K562 (cell line): ENCODE measurements around the gene MARVELD1. TPM values are rescaled to one million over a fixed set of nuclear protein-coding genes. Genes with fewer than 3 reads are reported as not detected.

ENCODE experiments used
- ATAC-seq: fragments of 200-7000 bp; cut with Tn5 transposase; 3 replicates; pipeline ENCODE4 v1.9.1; 2020; ENCODE audit warnings: moderate library complexity
- BruUV-seq: library from RNA; stranded (reverse); fragments of 400-500 nt; replicated peaks from 2 replicates; lab custom pipeline; 2021; lab: Mats Ljungman, UMichigan
- CTCF ChIA-PET: fragments of 300-600 bp; formaldehyde crosslinking; extraction: SDS; loops from one replicate; lab custom pipeline; 2021; ENCODE audit warnings: low intra/inter-chr PET ratio; lab: Yijun Ruan, JAX
- POLR2A ChIA-PET: fragments of 300-600, 350-650 bp; sonication (Branson Sonifier 250); formaldehyde crosslinking; extraction: SDS; loops from one replicate; lab custom pipeline; 2021; ENCODE audit warnings: antibody characterized with exemption, inconsistent platforms; lab: Yijun Ruan, JAX
- DNase-seq, 4 experiments: peaks; one replicate each; pipeline versions ENCODE4 v3.0.0 to v3.0.0-alpha.2; 2011 to 2018; ENCODE audit warnings: low spot score in 3 of 4, mixed read lengths in 3 of 4; ENCODE audit errors: extremely low read depth in 1 of 4
- FAIRE-seq: peaks from 2 replicates; lab custom pipeline; 2011; peaks lifted over from hg19 to GRCh38; lab: Jason Lieb, UNC
- H2AFZ ChIP-seq: 2 replicates; pipeline ENCODE4 v1.6.0; 2011; ENCODE audit warnings: low read depth, low read length, control low read depth, inconsistent platforms
- H3K27ac ChIP-seq: fragments of 200-600 bp; 3 replicates; pipeline ENCODE4 v1.8.0; 2011; ENCODE audit warnings: low read depth, mild to moderate bottlenecking, control low read depth, inconsistent platforms, low read length, moderate library complexity, mixed read lengths; ENCODE audit errors: extremely low read depth
- H3K27me3 ChIP-seq, 2 experiments: fragments of 300-600 bp in 1 of 2; 2 replicates in 1 of 2; 3 replicates in 1 of 2; pipeline versions ENCODE4 v1.6.0 to v1.8.0; 2011; ENCODE audit warnings: inconsistent platforms in 2 of 2, low read length in 2 of 2, mild to moderate bottlenecking in 1 of 2, mixed read lengths in 1 of 2, moderate library complexity in 1 of 2; ENCODE audit not compliant: control insufficient read depth in 2 of 2, insufficient read depth in 2 of 2
- H3K36me3 ChIP-seq: fragments of 300-600 bp; 3 replicates; pipeline ENCODE4 v1.8.0; 2011; ENCODE audit warnings: mild to moderate bottlenecking, low read length, inconsistent platforms; ENCODE audit not compliant: control insufficient read depth, insufficient read depth
- H3K4me1 ChIP-seq, 2 experiments: fragments of 200-600 bp in 1 of 2; replicated peaks in 1 of 2; 2 replicates in 1 of 2; 3 replicates in 1 of 2; pipeline versions ENCODE4 v1.5.1 to v1.8.0; 2011; ENCODE audit warnings: inconsistent platforms in 2 of 2, low read length in 2 of 2, mild to moderate bottlenecking in 1 of 2, mixed read lengths in 1 of 2, moderate library complexity in 1 of 2; ENCODE audit not compliant: control insufficient read depth in 2 of 2, insufficient read depth in 2 of 2
- H3K4me2 ChIP-seq: 2 replicates; pipeline ENCODE4 v1.6.1; 2011; ENCODE audit warnings: low read length, control low read depth, inconsistent platforms, mixed read lengths; ENCODE audit not compliant: insufficient read depth
- H3K4me3 ChIP-seq: fragments of 200-600 bp; sonication (generic), shearing (Covaris generic); 2 replicates; pipeline ENCODE4 v1.5.1; 2016; ENCODE audit warnings: control low read depth, inconsistent platforms
- H3K79me2 ChIP-seq: fragments of 200-600 bp; 3 replicates; pipeline ENCODE4 v1.8.0; 2011; ENCODE audit warnings: low read length, inconsistent platforms; ENCODE audit not compliant: control insufficient read depth, insufficient read depth
- H3K9ac ChIP-seq, 2 experiments: 2 replicates each; pipeline versions ENCODE4 v1.6.0 to v1.6.1; 2011; ENCODE audit warnings: low read depth in 2 of 2, low read length in 2 of 2, control low read depth in 1 of 2, inconsistent platforms in 1 of 2, mild to moderate bottlenecking in 1 of 2, mixed read lengths in 1 of 2; ENCODE audit not compliant: insufficient read depth in 1 of 2
- H3K9me1 ChIP-seq: one replicate; pipeline ENCODE4 v1.6.0; 2011; ENCODE audit warnings: inconsistent platforms, mild to moderate bottlenecking, low read length, moderate library complexity; ENCODE audit not compliant: control insufficient read depth, insufficient read depth
- H3K9me3 ChIP-seq: replicated peaks from 2 replicates; pipeline ENCODE4 v1.5.1; 2011; ENCODE audit warnings: low read depth, low read length, inconsistent platforms; ENCODE audit not compliant: control insufficient read depth, insufficient read depth
- H4K20me1 ChIP-seq: replicated peaks from 2 replicates; pipeline ENCODE4 v1.6.1; 2011; ENCODE audit warnings: low read length, inconsistent platforms, mixed read lengths; ENCODE audit not compliant: control insufficient read depth, insufficient read depth
- C11orf30 ChIP-seq: fragments of 450-650 bp; IDR thresholded peaks from 2 replicates; pipeline ENCODE4 v1.6.1; 2016; ENCODE audit warnings: low read depth, mild to moderate bottlenecking
- EP300 ChIP-seq: IDR thresholded peaks from 2 replicates; pipeline ENCODE4 v1.6.1; 2012; ENCODE audit warnings: low read length, improper control_type of control experiment
- ETS1 ChIP-seq: conservative IDR thresholded peaks from 2 replicates; pipeline ENCODE4 v1.6.1; 2011; ENCODE audit warnings: low read depth, mild to moderate bottlenecking, low read length; ENCODE audit not compliant: control insufficient read depth
- FOSL1 ChIP-seq: fragments of 200-800 bp; sonication (Bioruptor generic); conservative IDR thresholded peaks from 2 replicates; pipeline ENCODE4 v1.6.1; 2016; ENCODE audit warnings: missing genetic modification characterization, missing compliant biosample characterization
- KDM1A ChIP-seq, 2 experiments: fragments of 450-650 bp; IDR thresholded peaks; 2 replicates each; pipeline ENCODE4 v1.6.1; 2016; ENCODE audit warnings: mild to moderate bottlenecking in 2 of 2
- MEF2A ChIP-seq: IDR thresholded peaks from 2 replicates; pipeline ENCODE4 v1.6.1; 2011; ENCODE audit warnings: low read depth, mild to moderate bottlenecking, low read length, moderate library complexity; ENCODE audit not compliant: control insufficient read depth
- NFIX ChIP-seq: fragments of 250-450 bp; sonication (Bioruptor Pico); IDR thresholded peaks from 2 replicates; pipeline ENCODE4 v1.4.0; 2020; ENCODE audit warnings: low read depth, mild to moderate bottlenecking, moderate library complexity
- NR2C2 ChIP-seq, 2 experiments: fragments of 200-800 bp in 1 of 2; sonication (Bioruptor generic) in 1 of 2; sonication (generic) in 1 of 2; formaldehyde crosslinking in 1 of 2; IDR thresholded peaks; 2 replicates each; pipeline versions ENCODE4 v1.6.1 to v1.8.0; 2016 to 2022; ENCODE audit warnings: mild to moderate bottlenecking in 1 of 2, missing compliant biosample characterization in 1 of 2, missing genetic modification characterization in 1 of 2, missing genetic modification reagents in 1 of 2
- RAD51 ChIP-seq: fragments of 450-650 bp; IDR thresholded peaks from 2 replicates; pipeline ENCODE4 v1.7.1; 2016; ENCODE audit warnings: low read depth, mild to moderate bottlenecking, borderline replicate concordance
- RCOR1 ChIP-seq, 2 experiments: IDR thresholded peaks; 2 replicates each; pipeline ENCODE4 v1.6.1; 2012; ENCODE audit warnings: low read depth in 2 of 2, low read length in 2 of 2, borderline replicate concordance in 1 of 2, improper control_type of control experiment in 1 of 2
- SIX5 ChIP-seq, 2 experiments: IDR thresholded peaks; 2 replicates each; pipeline ENCODE4 v1.6.1; 2011; ENCODE audit warnings: low read length in 2 of 2, borderline replicate concordance in 1 of 2, low read depth in 1 of 2, mild to moderate bottlenecking in 1 of 2, moderate library complexity in 1 of 2; ENCODE audit not compliant: insufficient read depth in 1 of 2
- SMC3 ChIP-seq: conservative IDR thresholded peaks from 2 replicates; pipeline ENCODE4 v1.6.1; 2011; ENCODE audit warnings: low read depth, low read length, improper control_type of control experiment; ENCODE audit not compliant: insufficient read depth
- SP1 ChIP-seq: sonication (generic); formaldehyde crosslinking; IDR thresholded peaks from 2 replicates; pipeline ENCODE4 v1.8.1; 2022; ENCODE audit warnings: mild to moderate bottlenecking, missing genetic modification reagents
- TCF3 ChIP-seq: sonication (generic); formaldehyde crosslinking; IDR thresholded peaks from 2 replicates; pipeline ENCODE4 v1.4.0; 2020; ENCODE audit warnings: mild to moderate bottlenecking, missing genetic modification reagents
- ZNF165 ChIP-seq: fragments of 250-450 bp; sonication (Bioruptor Pico); IDR thresholded peaks from 2 replicates; pipeline ENCODE4 v1.4.0; 2020; ENCODE audit warnings: borderline replicate concordance
- ZNF263 ChIP-seq: sonication (generic); formaldehyde crosslinking; IDR thresholded peaks from 2 replicates; pipeline ENCODE4 v1.8.0; 2022; ENCODE audit warnings: mild to moderate bottlenecking, missing genetic modification reagents, borderline replicate concordance
- ZNF507 ChIP-seq: conservative IDR thresholded peaks from 2 replicates; pipeline ENCODE4 v1.6.1; 2017; ENCODE audit warnings: missing genetic modification characterization, missing compliant biosample characterization
- ZNF561 ChIP-seq: fragments of 450-650 bp; formaldehyde crosslinking; conservative IDR thresholded peaks from 2 replicates; pipeline ENCODE4 v1.4.0; 2020; ENCODE audit warnings: mild to moderate bottlenecking, moderate library complexity
- WGBS: fragments of 100-300 bp; shearing (Covaris generic); methylation state at CpG from one replicate; pipeline ENCODE4 v1.1.6; 2016; ENCODE audit warnings: low coverage, mixed read lengths; ENCODE audit not compliant: insufficient coverage; ENCODE audit errors: missing lambda C conversion rate; 5-methylcytosine and 5-hydroxymethylcytosine counted together
- in situ Hi-C: fragments of 300-500 bp; cut with MboI; formaldehyde crosslinking; loops from 4 replicates; pipeline ENCODE4 v1.15.0; 2018; ENCODE audit warnings: inconsistent platforms, mixed read lengths
- intact Hi-C: fragments of 100-400 bp; cut with micrococcal nuclease; formaldehyde crosslinking; loops from 2 replicates; pipeline ENCODE4 v1.14.2; 2022
- polyA plus RNA-seq, 8 experiments: library from polyadenylated mRNA; depleted of rRNA in 4 of 8; stranded (reverse) in 5 of 8; unstranded in 3 of 8; fragments of >200 nt; fragmentation: Nextera tagmentation in 2 of 8; fragmentation: Illumina TruSeq in 1 of 8; extraction: Ambion mirVana in 2 of 8; extraction: Trizol in 1 of 8; gene quantifications; 2 replicates each; pipeline versions ENCODE4 v1.2.1 to v1.2.3, GENCODE V29; 2011 to 2014; ENCODE audit warnings: inconsistent platforms in 1 of 8, missing spikeins in 1 of 8
- total RNA-seq, 7 experiments: library from RNA; depleted of rRNA in 6 of 7; stranded (reverse); fragments of >200 nt in 6 of 7; fragmentation: Illumina TruSeq in 2 of 7; extraction: Trizol in 2 of 7; gene quantifications; 2 replicates each; pipeline versions ENCODE4 v1.2.1 to v1.2.3, GENCODE V29; 2011 to 2021; ENCODE audit warnings: low replicate concordance in 1 of 7
- TF ChIP-seq, protein P1 (sequence below): fragments of 450-650 bp; IDR thresholded peaks from 2 replicates; pipeline ENCODE4 v1.6.1; 2017; ENCODE audit warnings: mild to moderate bottlenecking, moderate library complexity

The MARVELD1 gene
- total and polyA plus RNA-seq, 9 of the 15 experiments (the other 6 are each of a cell fraction or from before 2014, with no cell fraction given), result 2.7 to 12.5 (median 5.3) TPM

- H3K27ac ChIP-seq, result peak overlapping the region; percentile 72
- H3K4me1 ChIP-seq, result peaks cover 22 to 34% of the 10 kb centered on the region in 2 experiments
- no peak overlapping the region for H2AFZ ChIP-seq
- peaks cover 53% of the 10 kb centered on the region for H3K79me2 ChIP-seq
- DNase-seq, result peak in 3 of 4 experiments; percentile 35 to 65 (median 36)
- no peaks in the 10 kb centered on the region for H3K9me1 ChIP-seq
- H3K9me3 ChIP-seq, result no peaks in the 10 kb centered on the region
- in situ Hi-C loops (no loop called here), intact Hi-C loops (no loop called here)
- 9% methylated on average over 8 of the region's 10 CpGs for WGBS
- H3K4me2 ChIP-seq, result peak overlapping the region; percentile 76
- CTCF ChIA-PET, result no interaction called here
- FAIRE-seq, result peak; percentile 72
- POLR2A ChIA-PET, result interaction anchor here (0.6 to 2.5 kb wide), 12 partner anchors 8 to 696 kb away, joined by 3 to 8 read pairs (median 3); partner anchors contain the start of genes AVPI1 and MARVELD1
- H3K9ac ChIP-seq, result peak overlapping the region; percentile 50 to 51; a peak in 3 of 4 replicates
- peak; percentile 71 for ATAC-seq
- peaks cover 74% of the 10 kb centered on the region for H3K36me3 ChIP-seq
- H3K4me3 ChIP-seq, result no peak overlapping the region
- no peaks in the 10 kb centered on the region; the same call in 1 of the 2 replicates for H4K20me1 ChIP-seq
- no peaks in the 10 kb centered on the region for H3K27me3 ChIP-seq
- no TSS peak for BruUV-seq
- TF ChIP-seq ETS1, result no peak
- TF ChIP-seq FOSL1 (tag), result 0 out of 2 replicates have a peak, but pooled peaks have one; percentile 15
- TF ChIP-seq SIX5 (IDR thresholded peaks at IDR 0.05; ENCODE audit: borderline replicate concordance in 1 of 2, insufficient read depth in 1 of 2, low read depth in 1 of 2, low read length in 2 of 2), result no peak
- TF ChIP-seq, protein P1, sequence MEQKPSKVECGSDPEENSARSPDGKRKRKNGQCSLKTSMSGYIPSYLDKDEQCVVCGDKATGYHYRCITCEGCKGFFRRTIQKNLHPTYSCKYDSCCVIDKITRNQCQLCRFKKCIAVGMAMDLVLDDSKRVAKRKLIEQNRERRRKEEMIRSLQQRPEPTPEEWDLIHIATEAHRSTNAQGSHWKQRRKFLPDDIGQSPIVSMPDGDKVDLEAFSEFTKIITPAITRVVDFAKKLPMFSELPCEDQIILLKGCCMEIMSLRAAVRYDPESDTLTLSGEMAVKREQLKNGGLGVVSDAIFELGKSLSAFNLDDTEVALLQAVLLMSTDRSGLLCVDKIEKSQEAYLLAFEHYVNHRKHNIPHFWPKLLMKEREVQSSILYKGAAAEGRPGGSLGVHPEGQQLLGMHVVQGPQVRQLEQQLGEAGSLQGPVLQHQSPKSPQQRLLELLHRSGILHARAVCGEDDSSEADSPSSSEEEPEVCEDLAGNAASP, result peak; percentile 85
- TF ChIP-seq TCF3 (CRISPR knock-in tag), result peak; percentile 46
- peak; percentile 18; the same call in 1 of the 2 replicates for TF ChIP-seq EP300
- TF ChIP-seq SP1, result no peak
- TF ChIP-seq ZNF561, result no peak
- no peak for TF ChIP-seq ZNF263 (CRISPR knock-in tag)
- 0 out of 2 replicates have a peak, but pooled peaks have one; percentile 4 for TF ChIP-seq SMC3
- TF ChIP-seq MEF2A, result no peak
- 0 out of 4 replicates have a peak, but pooled peaks of 1 of the 2 experiments have one; percentile 12 for TF ChIP-seq RCOR1 (IDR thresholded peaks at IDR 0.05; ENCODE audit: borderline replicate concordance in 1 of 2, low read depth in 2 of 2, low read length in 2 of 2)
- TF ChIP-seq RAD51, result no peak
- no peak for TF ChIP-seq NR2C2 (CRISPR knock-in tag; IDR thresholded peaks at IDR 0.05)
- TF ChIP-seq NR2C2 (tag; IDR thresholded peaks at IDR 0.05), result peak; percentile 51; the same call in 1 of the 2 replicates
- peak; percentile 49 to 54; a peak in 2 of 4 replicates for TF ChIP-seq KDM1A (IDR thresholded peaks at IDR 0.05)
- TF ChIP-seq NFIX (CRISPR knock-in tag), result no peak
- TF ChIP-seq C11orf30, result no peak
- no peak for TF ChIP-seq ZNF165
- TF ChIP-seq ZNF507, result no peak
These were observed 29.8 kb downstream of the MARVELD1 start for GRCh38 chr10:97743169-97743943.
